Measurements from ENCODE around the gene TMEM17. TPM values are rescaled to one million over a fixed set of nuclear protein-coding genes. Genes with fewer than 3 reads are reported as not detected.
"Not testable (repeated sequence)": the region's sequence is repeated elsewhere in the genome, so short reads cannot be mapped to it uniquely, and the experiment has no call there.

TMEM17 gene
- total RNA-seq, 1 donor from 2014 or later: 0.19 TPM

GRCh38 chr2:62527478-62528210 is 21.6 kb upstream of the TMEM17 start:
- intact Hi-C loops (cut with micrococcal nuclease): no loop called here
- Mint-ChIP-seq H3K27me3 (peaks cover 2% of the 10 kb centered on the region), H3K4me1 (no peaks in the 10 kb centered on the region), H3K27ac (no peak overlapping the region), H3K36me3 (ENCODE audit: low read depth) (no peaks in the 10 kb centered on the region), H3K9me3 (no peaks in the 10 kb centered on the region), H3K4me3 (no peak overlapping the region)
- DNase-seq: no peak

GRCh38 chr2:62526531-62527381 is 20.8 kb upstream of the TMEM17 start:
- Mint-ChIP-seq H3K36me3 (ENCODE audit: low read depth) (no peaks in the 10 kb centered on the region), H3K27me3 (peaks cover 2% of the 10 kb centered on the region), H3K4me3 (no peak overlapping the region), H3K27ac (no peak overlapping the region), H3K4me1 (no peaks in the 10 kb centered on the region), H3K9me3 (no peaks in the 10 kb centered on the region)
- intact Hi-C loops (cut with micrococcal nuclease): no loop called here
- DNase-seq: no peak

GRCh38 chr2:62525549-62526269 is 19.7 kb upstream of the TMEM17 start:
- Mint-ChIP-seq H3K27me3 (peaks cover 2% of the 10 kb centered on the region), H3K9me3 (no peaks in the 10 kb centered on the region), H3K27ac (no peak overlapping the region), H3K4me3 (no peak overlapping the region), H3K4me1 (no peaks in the 10 kb centered on the region), H3K36me3 (ENCODE audit: low read depth) (no peaks in the 10 kb centered on the region)
- intact Hi-C loops (cut with micrococcal nuclease): no loop called here
- DNase-seq: no peak

GRCh38 chr2:62524293-62524941 is 18.4 kb upstream of the TMEM17 start:
- Mint-ChIP-seq H3K9me3 (no peaks in the 10 kb centered on the region), H3K4me1 (no peaks in the 10 kb centered on the region), H3K27ac (no peak overlapping the region), H3K36me3 (ENCODE audit: low read depth) (no peaks in the 10 kb centered on the region), H3K27me3 (peaks cover 2% of the 10 kb centered on the region), H3K4me3 (no peak overlapping the region)
- no peak for DNase-seq
- intact Hi-C loops (cut with micrococcal nuclease): no loop called here

- H3K4me3 Mint-ChIP-seq; H3K4me1 Mint-ChIP-seq; H3K9me3 Mint-ChIP-seq; intact Hi-C loops (cut with micrococcal nuclease); H3K27ac Mint-ChIP-seq; H3K36me3 Mint-ChIP-seq (ENCODE audit: low read depth); H3K27me3 Mint-ChIP-seq; DNase-seq: not testable (repeated sequence)
Observed at GRCh38 chr2:62521061-62521460, 15.1 kb upstream of the TMEM17 start.

- H3K4me1 Mint-ChIP-seq: no peaks in the 10 kb centered on the region
- DNase-seq: no peak
- H3K36me3 Mint-ChIP-seq (ENCODE audit: low read depth): no peaks in the 10 kb centered on the region
Observed at GRCh38 chr2:62512384-62512783, 6.4 kb upstream of the TMEM17 start.

GRCh38 chr2:62511636-62512035 is 5.6 kb upstream of the TMEM17 start:
- H3K27me3 Mint-ChIP-seq: peaks cover 21% of the 10 kb centered on the region
- DNase-seq: no peak
- no peaks in the 10 kb centered on the region for H3K9me3 Mint-ChIP-seq
- H3K4me3 Mint-ChIP-seq: no peak overlapping the region
- H3K36me3 Mint-ChIP-seq (ENCODE audit: low read depth): no peaks in the 10 kb centered on the region
- no peak overlapping the region for H3K27ac Mint-ChIP-seq
- intact Hi-C loops (cut with micrococcal nuclease): no loop called here
- H3K4me1 Mint-ChIP-seq: peaks cover under 1% of the 10 kb centered on the region

More at GRCh38 chr2:62512384-62512783, 6.4 kb upstream of the TMEM17 start:
- intact Hi-C loops (cut with micrococcal nuclease): no loop called here
- H3K27ac Mint-ChIP-seq: no peak overlapping the region
- no peak overlapping the region for H3K4me3 Mint-ChIP-seq
- H3K9me3 Mint-ChIP-seq: peaks cover 6% of the 10 kb centered on the region
- H3K27me3 Mint-ChIP-seq: peaks cover 21% of the 10 kb centered on the region

GRCh38 chr2:62506421-62506750 is 391 bp upstream of the TMEM17 start:
- peak overlapping the region; percentile 82 for H3K4me3 Mint-ChIP-seq
- peaks cover 35% of the 10 kb centered on the region for H3K27me3 Mint-ChIP-seq
- no peak overlapping the region for H3K27ac Mint-ChIP-seq
- H3K4me1 Mint-ChIP-seq: peaks cover 8% of the 10 kb centered on the region
- no peak for DNase-seq
- H3K9me3 Mint-ChIP-seq: no peaks in the 10 kb centered on the region
- H3K36me3 Mint-ChIP-seq (ENCODE audit: low read depth): no peaks in the 10 kb centered on the region
- intact Hi-C loops (cut with micrococcal nuclease): loop anchor here (1.0 kb wide), 1 partner anchor 199 kb away; the partner anchor contains the start of gene EHBP1

- DNase-seq: no peak
- H3K27me3 Mint-ChIP-seq: peaks cover 35% of the 10 kb centered on the region
- intact Hi-C loops (cut with micrococcal nuclease): no loop called here
Observed at GRCh38 chr2:62505109-62505749, 766 bp downstream of the TMEM17 start.

GRCh38 chr2:62504657-62505056 is 1.3 kb downstream of the TMEM17 start:
- no peak overlapping the region for H3K4me3 Mint-ChIP-seq
- no peaks in the 10 kb centered on the region for H3K36me3 Mint-ChIP-seq (ENCODE audit: low read depth)
- no peaks in the 10 kb centered on the region for H3K9me3 Mint-ChIP-seq
- H3K27ac Mint-ChIP-seq: no peak overlapping the region
- H3K4me1 Mint-ChIP-seq: peaks cover 8% of the 10 kb centered on the region
- H3K27me3 Mint-ChIP-seq: peaks cover 35% of the 10 kb centered on the region
- intact Hi-C loops (cut with micrococcal nuclease): no loop called here
- no peak for DNase-seq

More at GRCh38 chr2:62505109-62505749, 766 bp downstream of the TMEM17 start:
- H3K4me1 Mint-ChIP-seq: peaks cover 8% of the 10 kb centered on the region
- peak overlapping the region; percentile 54 for H3K27ac Mint-ChIP-seq
- H3K36me3 Mint-ChIP-seq (ENCODE audit: low read depth): no peaks in the 10 kb centered on the region
- H3K9me3 Mint-ChIP-seq: no peaks in the 10 kb centered on the region
- peak overlapping the region; percentile 82 for H3K4me3 Mint-ChIP-seq

GRCh38 chr2:62501794-62502500 is 4.0 kb downstream of the TMEM17 start:
- intact Hi-C loops (cut with micrococcal nuclease): no loop called here
- DNase-seq: no peak
- Mint-ChIP-seq H3K27ac (no peak overlapping the region), H3K9me3 (no peaks in the 10 kb centered on the region), H3K36me3 (ENCODE audit: low read depth) (no peaks in the 10 kb centered on the region), H3K27me3 (peaks cover 31% of the 10 kb centered on the region), H3K4me1 (peaks cover 8% of the 10 kb centered on the region), H3K4me3 (no peak overlapping the region)

- no peaks in the 10 kb centered on the region for H3K36me3 Mint-ChIP-seq (ENCODE audit: low read depth)
- H3K27ac Mint-ChIP-seq: no peak overlapping the region
- intact Hi-C loops (cut with micrococcal nuclease): no loop called here
- no peaks in the 10 kb centered on the region for H3K9me3 Mint-ChIP-seq
- peaks cover 28% of the 10 kb centered on the region for H3K27me3 Mint-ChIP-seq
- no peak for DNase-seq
- H3K4me1 Mint-ChIP-seq: peaks cover 3% of the 10 kb centered on the region
- H3K4me3 Mint-ChIP-seq: no peak overlapping the region
Observed at GRCh38 chr2:62501069-62501468, 4.9 kb downstream of the TMEM17 start.

All from activated CD4-positive, alpha-beta T cell treated with anti-CD3 and anti-CD28 coated beads, Interleukin-2, amount 10 ng/mL, durations not matched to agents 24 days and 14 days (primary cell).